GM18861 (cell line): ENCODE results near the gene EPHA5.
"Not testable (repeated sequence)": the region's sequence is repeated elsewhere in the genome, so short reads cannot be mapped to it uniquely, and the experiment has no call there.

Experiments
- ATAC-seq: cut with Tn5 transposase; IDR thresholded peaks from one replicate; pipeline ENCODE4 v1.9.1; 2021; ENCODE audit not compliant: unreplicated experiment

The EPHA5 gene

DNA sequence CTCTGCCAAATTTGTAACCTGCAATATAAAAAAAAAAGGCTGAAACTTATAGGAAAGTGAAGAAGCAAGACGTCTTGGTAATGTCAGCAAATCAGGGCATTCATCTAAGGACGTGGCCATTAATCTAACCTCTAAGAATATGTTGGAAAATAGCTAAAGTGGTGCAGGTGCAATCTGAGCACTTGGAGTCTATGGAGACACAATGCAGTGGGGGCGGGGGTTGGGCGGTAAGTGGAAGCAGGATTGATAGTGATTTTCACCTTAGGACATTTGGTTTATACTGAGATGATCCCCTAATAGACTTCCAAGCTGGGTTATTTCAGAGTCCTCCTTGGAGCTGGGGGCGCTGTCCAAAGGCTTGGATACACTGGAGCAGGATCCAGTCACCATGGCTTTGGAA lies 283.4 kb downstream of the EPHA5 start:
- ATAC-seq: no peak

DNA sequence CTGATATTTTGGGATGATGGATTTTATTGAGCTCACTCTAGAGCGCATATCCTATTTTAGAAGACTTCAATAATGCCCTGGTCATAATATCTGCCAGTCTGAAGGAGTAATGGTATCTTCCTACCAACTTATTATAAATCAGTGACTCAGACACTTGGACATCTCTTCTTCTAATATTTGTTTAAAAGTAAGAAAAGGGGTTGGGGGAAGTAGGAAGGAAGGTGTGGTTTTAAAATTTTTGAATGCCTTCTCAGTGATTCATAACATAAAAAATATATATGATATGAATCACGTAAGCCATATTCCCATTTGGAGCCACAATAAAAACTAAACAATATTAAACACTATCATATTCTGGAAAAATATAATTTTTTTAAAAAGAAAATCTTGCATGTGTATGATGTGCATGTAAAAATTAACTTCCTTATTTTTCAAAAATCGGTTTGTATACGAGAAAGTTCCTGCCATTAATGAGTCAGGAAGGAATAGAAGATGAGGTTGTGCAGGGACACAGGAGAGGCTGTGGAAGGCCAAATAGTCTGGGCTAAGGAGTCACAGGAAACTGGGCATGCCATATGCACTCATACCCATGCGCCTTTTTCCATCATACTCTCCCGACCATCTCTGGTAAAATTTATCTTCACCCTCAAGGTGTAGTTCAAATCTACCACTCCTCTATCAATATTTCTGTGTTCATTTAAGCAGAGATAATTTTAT lies 286.5 kb downstream of the EPHA5 start:
- ATAC-seq: no peak

DNA sequence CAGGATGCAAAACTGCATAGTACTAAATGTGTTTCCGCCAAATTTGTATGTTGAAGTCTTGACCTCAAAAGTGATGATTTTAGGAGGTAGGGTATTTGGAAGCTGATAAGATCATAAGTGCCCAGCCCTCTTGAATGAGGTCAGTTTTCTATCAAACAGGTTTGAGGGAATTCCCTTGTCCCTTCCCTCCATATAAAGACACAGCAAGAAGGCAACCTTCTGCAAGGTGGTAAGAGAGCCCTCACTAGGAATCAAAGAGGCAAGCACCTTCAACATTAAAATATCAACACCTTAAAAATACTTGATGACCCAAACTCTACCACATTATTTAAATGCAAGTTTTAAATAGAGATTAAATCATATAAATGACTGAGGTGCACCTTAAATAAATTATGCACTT lies 288.6 kb downstream of the EPHA5 start:
- no peak for ATAC-seq

DNA sequence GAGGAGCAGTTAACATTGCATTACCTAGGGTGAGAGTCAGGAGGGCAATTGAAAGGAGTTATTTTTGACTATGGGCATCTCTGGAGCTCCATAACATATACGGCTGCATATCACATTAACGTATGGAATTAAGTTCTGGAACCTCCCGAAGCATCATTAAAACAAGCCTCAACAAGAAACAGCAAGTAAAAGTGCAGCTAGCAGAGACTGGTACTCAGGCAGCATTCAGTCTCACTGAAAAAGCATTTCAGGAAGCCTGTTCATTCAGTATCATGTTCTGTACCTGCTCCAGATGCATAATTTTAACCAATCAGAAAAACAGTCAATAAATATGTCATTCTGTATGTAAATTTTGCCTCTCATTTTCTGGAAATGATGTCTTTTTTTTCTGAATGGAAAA lies 299.6 kb downstream of the EPHA5 start:
- no peak for ATAC-seq

GRCh38 chr4:65367306-65367705 lies 303.0 kb downstream of the EPHA5 start:
- ATAC-seq: no peak

- no peak for ATAC-seq
These were observed 311.4 kb downstream of the EPHA5 start for GRCh38 chr4:65358914-65359313.

DNA sequence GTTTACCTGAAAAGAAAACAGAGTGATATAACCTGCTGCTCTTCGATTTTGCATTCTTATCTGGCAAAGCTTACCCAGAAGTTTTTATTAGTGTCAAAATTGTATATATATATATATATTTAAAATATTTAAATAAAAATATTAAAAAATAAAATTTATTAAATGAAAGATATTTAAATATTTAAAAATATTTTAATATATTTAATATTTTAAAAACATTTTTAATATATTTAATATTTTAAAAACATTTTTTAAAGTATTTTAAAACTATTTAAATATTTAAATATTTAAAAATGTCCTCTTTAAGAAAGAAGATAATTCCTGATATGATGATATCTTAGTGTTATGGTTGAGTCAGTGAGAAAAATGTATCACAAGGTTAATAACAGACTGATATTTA lies 317.2 kb downstream of the EPHA5 start:
- ATAC-seq: no peak

- no peak for ATAC-seq
These were observed 325.9 kb downstream of the EPHA5 start for GRCh38 chr4:65344278-65344825.

GRCh38 chr4:65343342-65343741 lies 326.9 kb downstream of the EPHA5 start:
- ATAC-seq: no peak

DNA sequence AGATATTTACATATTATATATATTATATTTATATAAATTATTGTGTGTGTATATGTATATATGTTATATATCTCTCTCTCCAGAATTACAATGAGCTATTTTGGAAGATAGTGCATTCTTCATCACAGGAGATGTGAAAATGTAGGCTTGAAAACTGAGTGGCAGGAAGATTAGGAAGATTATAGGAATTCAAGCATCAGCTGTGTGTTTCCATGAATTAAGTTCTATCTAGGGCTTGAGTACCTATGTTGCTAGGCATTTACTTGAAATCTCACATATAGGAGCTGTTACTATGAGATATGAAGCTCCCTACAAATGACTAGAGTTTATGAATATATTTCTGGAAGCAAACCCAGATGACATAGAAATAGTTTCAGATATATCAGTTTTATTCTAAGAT lies 328.7 kb downstream of the EPHA5 start:
- no peak for ATAC-seq

DNA sequence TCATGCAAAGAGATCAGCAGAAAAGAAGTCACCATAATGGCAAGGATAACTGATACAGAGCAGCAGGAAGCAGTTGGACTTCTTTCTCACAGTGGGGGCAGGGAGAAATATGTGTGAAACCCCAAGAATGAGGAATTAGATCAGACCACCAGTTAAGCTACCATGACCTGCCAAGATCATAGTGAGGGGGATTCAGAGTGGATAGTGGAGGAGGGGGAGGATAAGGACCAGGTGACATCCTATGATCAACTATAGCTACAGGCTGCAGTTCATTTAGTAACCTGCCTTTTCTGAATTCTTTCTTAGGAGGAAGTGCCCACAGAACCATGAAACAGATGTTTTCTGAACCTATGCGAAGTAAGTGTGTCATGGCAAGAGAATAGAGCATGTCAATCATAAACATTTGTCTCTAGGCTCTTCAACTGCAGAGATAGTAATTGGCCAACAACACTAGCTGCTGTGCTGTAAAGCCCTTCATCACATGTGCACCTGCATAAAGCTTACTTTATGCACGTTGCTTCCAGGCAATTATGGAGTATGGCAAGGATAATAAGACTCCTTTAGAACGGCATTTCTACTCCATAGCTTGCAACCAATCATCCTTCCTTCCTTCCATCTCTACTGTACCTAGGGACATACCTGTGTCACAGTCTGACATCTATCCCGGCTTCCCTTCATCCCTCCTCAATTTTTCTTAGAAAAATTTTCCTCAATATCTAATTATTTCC lies 329.7 kb downstream of the EPHA5 start:
- ATAC-seq: no peak

DNA sequence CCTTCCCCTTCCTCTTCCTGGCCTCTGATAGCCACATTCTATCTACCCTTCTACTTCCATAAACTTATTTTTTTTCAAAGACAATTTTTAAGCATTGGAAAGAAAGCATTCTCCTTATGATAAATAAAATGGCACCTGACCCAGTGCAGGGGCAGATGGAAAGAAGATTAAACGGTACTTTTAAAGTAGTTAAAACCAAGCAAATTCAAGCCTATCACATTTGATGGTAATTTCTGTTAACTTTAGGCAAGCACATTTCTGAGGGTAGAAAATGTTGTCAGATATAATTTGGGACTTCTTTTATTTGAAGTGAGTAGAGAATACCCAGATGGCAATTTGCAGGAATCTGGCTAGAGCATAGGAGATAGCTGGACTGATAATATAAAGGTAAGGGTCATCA lies 332.9 kb downstream of the EPHA5 start:
- ATAC-seq: no peak

DNA sequence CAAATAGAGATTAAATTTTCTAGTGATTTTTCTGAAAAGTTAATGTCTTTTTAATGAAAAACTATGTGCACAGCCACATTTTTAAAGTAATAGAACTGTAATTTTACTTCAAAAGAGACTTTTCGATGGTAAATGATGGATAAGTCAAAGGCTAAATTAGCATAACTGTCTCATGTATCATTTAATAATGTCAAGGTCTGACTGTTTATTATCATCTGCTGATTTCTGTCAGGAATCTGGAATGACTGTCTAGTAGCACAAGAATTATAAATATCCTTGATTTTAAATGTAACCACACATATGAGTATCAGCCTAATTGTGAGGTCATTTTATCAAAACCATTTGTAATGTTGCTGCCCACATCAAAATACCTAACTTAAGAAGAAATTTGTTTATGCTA lies 333.8 kb downstream of the EPHA5 start:
- ATAC-seq: no peak

GRCh38 chr4:65316534-65316933 lies 353.8 kb downstream of the EPHA5 start:
- no peak for ATAC-seq

DNA sequence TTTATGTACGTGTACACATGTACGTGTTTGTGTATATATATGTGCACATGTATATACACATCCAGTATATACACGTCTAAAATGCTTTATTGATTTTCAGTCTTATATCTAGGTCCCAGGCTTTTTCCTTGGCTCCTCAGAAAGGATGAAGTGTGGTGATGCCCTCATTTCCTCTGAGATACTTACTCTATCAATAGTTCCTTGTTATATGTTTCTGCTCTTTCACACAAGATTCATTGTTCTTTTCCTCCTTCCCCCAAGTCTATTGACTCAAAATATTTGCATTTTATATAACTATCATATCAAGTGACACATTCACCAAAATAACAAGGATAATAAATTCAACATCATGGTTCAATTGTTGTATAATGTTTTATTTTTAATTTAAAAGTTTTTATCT lies 359.2 kb downstream of the EPHA5 start:
- ATAC-seq: no peak

GRCh38 chr4:65310586-65310985 lies 359.7 kb downstream of the EPHA5 start:
- ATAC-seq: no peak

GRCh38 chr4:65308626-65309025 lies 361.7 kb downstream of the EPHA5 start:
- not testable (repeated sequence) for ATAC-seq

DNA sequence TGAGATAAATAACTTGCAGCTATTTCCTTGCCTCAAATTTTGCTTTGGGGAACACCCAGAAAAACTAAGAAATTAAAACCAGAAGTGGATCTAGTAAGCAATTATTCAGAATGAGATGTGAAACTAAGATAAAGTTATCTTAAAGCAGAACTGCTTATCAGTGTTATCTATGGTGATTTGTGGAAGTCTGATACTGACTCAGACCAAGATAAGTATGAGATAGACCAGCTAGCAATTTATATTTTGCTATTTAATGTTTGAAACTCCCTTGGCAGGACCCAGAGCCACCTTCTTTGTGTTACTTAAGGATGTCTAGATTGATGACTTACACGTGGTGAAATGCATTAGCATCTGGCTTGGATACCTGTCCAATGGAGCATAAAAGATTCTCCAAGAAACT lies 368.1 kb downstream of the EPHA5 start:
- ATAC-seq: no peak

DNA sequence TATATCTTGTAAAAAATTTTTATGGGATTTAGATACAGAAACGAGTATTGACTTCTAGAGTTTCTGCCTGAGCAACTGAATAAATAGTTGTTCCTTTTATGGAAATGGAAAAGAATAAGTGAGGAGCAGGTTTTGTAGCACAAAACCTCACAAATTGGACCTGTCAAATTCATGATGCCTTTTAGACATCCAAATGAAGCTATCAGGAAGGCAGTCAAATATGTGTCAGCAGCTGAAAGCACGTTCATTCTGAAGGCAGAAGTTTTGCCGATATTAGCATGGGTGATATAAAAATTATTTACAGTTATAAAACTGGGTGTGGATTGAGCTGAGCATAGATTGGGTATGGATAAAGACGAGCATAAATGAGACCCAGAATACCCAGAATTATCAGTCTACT lies 374.0 kb downstream of the EPHA5 start:
- ATAC-seq: no peak

- ATAC-seq: no peak
These were observed 383.2 kb downstream of the EPHA5 start for GRCh38 chr4:65287071-65287470.
